HAP-1 (cell line): Measurements from ENCODE around the gene SMPD3.

Experiments used
- DNase-seq, 2 experiments: peaks; one replicate each; pipeline ENCODE4 v3.0.0-alpha.2; 2016 to 2020; ENCODE audit warnings: low spot score in 2 of 2
- H3K27me3 ChIP-seq: fragments of 250-450 bp; sonication (Bioruptor Pico); 2 replicates; pipeline ENCODE4 v1.5.1; 2020; ENCODE audit warnings: low read depth, mild to moderate bottlenecking, moderate library complexity
- H3K36me3 ChIP-seq: fragments of 250-450 bp; sonication (Bioruptor Pico); replicated peaks from 2 replicates; pipeline ENCODE4 v1.5.1; 2020; ENCODE audit warnings: mild to moderate bottlenecking
- H3K4me1 ChIP-seq: fragments of 250-450 bp; sonication (Bioruptor Pico); 2 replicates; pipeline ENCODE4 v1.5.1; 2020; ENCODE audit warnings: mild to moderate bottlenecking
- H3K4me3 ChIP-seq: fragments of 250-450 bp; sonication (Bioruptor Pico); 2 replicates; pipeline ENCODE4 v1.5.1; 2020; ENCODE audit warnings: mild to moderate bottlenecking, moderate library complexity
- H3K9me3 ChIP-seq: fragments of 250-450 bp; sonication (Bioruptor Pico); 2 replicates; pipeline ENCODE4 v1.5.1; 2020; ENCODE audit warnings: mild to moderate bottlenecking, moderate library complexity
- in situ Hi-C: fragments of 300-500 bp; cut with MboI; formaldehyde crosslinking; loops from 3 replicates; pipeline ENCODE4 v1.14.3; 2020; ENCODE audit warnings: low sequenced_read_pairs, inconsistent platforms, mixed read lengths

The SMPD3 gene

DNA sequence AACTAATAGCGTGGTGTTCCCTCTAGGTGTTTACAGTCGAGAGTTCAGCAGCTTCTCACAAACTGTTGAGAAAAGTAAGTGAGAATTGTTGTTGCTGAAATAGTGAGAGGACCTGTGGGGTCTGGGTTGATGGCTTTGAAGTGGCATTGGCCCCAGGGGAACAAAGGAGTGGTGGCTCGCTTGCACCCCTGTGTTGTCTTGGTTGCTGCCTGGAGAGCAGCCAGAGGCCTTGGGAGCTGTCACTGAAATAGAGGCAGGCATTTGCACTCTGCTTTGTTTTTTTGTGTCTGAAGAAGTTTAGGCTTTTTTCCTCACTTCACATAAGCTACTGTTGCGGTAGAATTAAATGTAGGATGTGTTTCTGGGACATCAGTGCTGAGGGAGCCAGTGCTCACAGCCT, 100.7 kb downstream of the SMPD3 start:
- peaks cover 78% of the 10 kb centered on the region for H3K36me3 ChIP-seq

DNA sequence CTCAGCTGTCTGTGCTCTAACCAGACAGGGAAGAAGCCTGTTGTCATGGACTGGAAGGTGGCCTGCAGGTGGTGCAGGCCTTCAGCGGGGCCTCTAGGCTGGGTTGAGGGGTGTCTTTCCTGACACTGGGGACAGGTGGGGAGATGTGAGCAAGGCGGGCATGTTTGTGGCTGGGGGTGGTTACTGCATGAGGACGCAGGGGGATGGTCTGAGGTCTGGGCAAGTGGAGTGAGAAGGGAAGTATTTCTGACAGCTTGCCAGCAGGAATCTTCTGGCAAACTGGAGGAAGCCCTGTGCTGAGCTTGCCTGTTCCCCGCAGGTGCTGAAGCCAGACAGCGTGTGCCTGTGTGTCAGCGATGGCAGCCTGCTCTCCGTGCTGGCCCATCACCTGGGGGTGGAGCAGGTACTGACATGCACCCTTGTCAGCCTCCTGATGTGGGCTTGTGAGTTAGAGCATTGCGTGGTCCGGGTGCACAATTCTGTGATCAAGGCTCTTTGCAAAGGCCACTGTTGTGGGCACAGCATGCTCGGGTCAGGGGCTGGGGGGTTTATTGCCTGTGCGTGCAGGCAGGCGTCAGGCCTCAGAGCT, 101.3 kb downstream of the SMPD3 start:
- DNase-seq, result no peak

More for the DNA sequence above, 100.7 kb downstream of the SMPD3 start:
- Histone ChIP-seq H3K27me3 (no peaks in the 10 kb centered on the region), H3K4me1 (peaks cover 3% of the 10 kb centered on the region), H3K9me3 (no peaks in the 10 kb centered on the region), H3K4me3 (no peak overlapping the region)
- in situ Hi-C loops, result no loop called here
- no peak for DNase-seq

DNA sequence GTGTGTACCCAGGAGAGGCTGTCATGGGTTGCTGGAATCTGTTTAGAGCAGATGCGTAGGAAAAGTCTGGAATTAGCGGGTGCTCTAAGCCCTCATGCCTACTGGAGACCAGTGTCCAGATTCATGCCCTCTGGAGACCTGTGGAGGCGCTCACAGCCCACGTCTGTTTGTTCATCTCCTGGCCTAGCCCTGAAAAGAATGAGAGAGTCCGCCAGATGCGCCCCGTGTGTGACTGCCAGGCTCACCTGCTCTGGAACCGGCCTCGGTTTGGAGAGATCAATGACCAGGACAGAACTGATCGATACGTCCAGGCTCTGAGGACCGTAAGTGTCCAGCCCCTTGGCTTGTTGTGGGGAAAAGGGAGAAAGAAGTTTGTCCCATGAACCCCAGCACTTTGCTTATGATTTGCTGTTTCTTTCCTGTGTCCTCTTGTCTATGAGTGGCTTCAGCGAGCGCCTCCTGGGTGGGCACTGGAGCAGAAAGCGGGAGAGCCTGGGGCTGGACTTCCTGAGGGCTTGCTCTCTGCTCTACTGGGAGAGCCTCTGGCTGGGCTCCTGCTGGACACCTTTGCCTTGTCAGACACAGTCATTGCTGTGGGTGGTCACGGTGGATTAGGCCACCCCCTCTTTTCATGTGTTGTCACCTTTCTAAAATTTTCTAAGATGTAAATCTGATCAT, 102.2 kb downstream of the SMPD3 start:
- in situ Hi-C loops, result no loop called here
- H3K4me3 ChIP-seq, result no peak overlapping the region

More for the DNA sequence above, 101.3 kb downstream of the SMPD3 start:
- peaks cover 80% of the 10 kb centered on the region for H3K36me3 ChIP-seq
- no peak overlapping the region for H3K4me3 ChIP-seq
- H3K4me1 ChIP-seq, result peaks cover 6% of the 10 kb centered on the region
- no peaks in the 10 kb centered on the region for H3K27me3 ChIP-seq
- H3K9me3 ChIP-seq, result no peaks in the 10 kb centered on the region
- in situ Hi-C loops, result no loop called here

DNA sequence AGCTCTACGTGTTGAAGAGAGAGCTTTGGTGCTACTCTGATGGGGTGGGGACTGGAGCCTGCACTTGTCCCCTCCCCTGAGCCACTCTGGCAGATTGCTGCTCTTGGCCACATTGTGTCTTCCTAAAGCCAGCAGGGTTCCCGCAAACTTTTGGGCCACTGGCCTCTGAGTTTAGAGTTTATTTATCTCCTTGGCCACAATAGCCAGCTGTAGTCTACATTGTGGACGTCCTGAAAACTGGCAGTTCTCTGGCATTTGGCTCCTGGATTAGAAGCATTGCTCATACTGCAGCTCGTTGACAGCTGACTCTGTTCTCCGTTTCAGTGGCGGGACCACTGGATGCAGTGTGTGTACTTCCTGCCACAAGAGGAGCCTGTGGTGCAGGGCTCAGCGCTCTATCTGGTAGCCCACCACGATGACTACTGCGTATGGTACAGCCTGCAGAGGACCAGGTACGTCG, 102.9 kb downstream of the SMPD3 start:
- peaks cover 84% of the 10 kb centered on the region for H3K36me3 ChIP-seq
- no peaks in the 10 kb centered on the region for H3K27me3 ChIP-seq
- no peak overlapping the region for H3K4me3 ChIP-seq
- in situ Hi-C loops, result no loop called here
- H3K4me1 ChIP-seq, result peaks cover 6% of the 10 kb centered on the region
- DNase-seq, result no peak
- H3K9me3 ChIP-seq, result no peaks in the 10 kb centered on the region

More for the DNA sequence above, 102.2 kb downstream of the SMPD3 start:
- no peak for DNase-seq
- H3K4me1 ChIP-seq, result peaks cover 6% of the 10 kb centered on the region
- peaks cover 82% of the 10 kb centered on the region for H3K36me3 ChIP-seq
- H3K27me3 ChIP-seq, result no peaks in the 10 kb centered on the region
- H3K9me3 ChIP-seq, result no peaks in the 10 kb centered on the region

DNA sequence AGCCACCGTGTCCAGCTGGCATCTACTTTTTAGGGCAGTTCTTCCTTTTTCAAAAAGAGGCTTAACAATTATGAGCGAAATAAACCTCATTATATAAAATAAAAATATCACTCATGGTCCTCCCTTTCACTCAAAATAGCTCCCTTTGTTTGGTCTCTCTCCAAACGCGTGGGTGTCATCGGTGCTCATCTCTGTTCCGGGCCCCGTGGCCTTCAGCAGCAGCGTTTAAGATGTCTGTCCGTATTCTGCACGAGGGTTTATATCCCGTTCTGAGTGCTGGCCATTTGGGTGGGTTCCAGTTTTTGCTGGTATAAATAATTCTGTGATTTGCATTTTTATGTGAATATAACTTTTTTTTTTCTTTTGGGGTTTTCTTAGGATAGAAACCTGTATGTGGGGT, 104.1 kb downstream of the SMPD3 start:
- no peaks in the 10 kb centered on the region for H3K27me3 ChIP-seq
- no peak overlapping the region for H3K4me3 ChIP-seq
- peaks cover 85% of the 10 kb centered on the region for H3K36me3 ChIP-seq
- H3K9me3 ChIP-seq, result no peaks in the 10 kb centered on the region
- peaks cover 6% of the 10 kb centered on the region for H3K4me1 ChIP-seq
- DNase-seq, result no peak
- in situ Hi-C loops, result no loop called here

DNA sequence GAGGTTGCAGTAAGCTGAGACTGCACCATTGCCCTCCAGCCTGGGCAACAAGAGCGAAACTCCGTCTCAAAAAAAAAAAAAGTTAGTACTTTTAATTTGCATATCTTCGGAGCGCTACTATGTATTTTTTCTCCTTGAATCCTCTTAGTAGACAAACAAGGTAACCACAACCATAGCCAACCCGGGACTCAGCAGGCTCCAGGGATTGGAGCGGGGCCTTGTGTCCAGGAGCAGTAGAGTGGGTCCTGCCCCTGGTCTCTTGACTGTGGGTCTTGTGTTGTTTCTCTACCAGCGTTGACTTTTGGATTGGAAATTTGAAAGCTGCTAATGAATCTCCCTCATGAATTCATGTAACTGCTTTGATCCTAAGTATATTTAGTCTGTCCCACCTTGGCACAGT, 105.2 kb downstream of the SMPD3 start:
- peaks cover 90% of the 10 kb centered on the region for H3K36me3 ChIP-seq
- in situ Hi-C loops, result no loop called here

DNA sequence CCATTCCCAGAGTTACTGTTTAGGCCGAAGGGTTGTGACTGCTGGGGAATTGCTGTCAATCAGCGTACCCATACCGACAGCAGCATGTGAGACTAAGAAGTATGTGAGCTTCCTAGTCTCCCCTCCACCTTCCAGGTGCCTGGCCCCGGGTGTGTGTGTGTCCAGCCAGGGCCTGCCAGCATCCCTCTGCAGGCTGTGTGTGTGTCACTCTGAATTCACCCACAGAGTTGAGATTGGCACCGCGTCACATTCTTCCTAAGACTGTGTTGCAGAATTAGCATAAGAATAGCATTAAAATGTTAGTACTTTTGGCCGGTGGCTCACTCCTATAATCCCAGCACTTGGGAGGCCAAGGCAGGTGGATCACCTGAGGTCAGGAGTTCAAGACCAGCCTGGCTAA, 105.7 kb downstream of the SMPD3 start:
- Histone ChIP-seq H3K36me3 (peaks cover 92% of the 10 kb centered on the region), H3K9me3 (no peaks in the 10 kb centered on the region), H3K4me1 (peaks cover 6% of the 10 kb centered on the region), H3K27me3 (no peaks in the 10 kb centered on the region), H3K4me3 (no peak overlapping the region)
- in situ Hi-C loops, result no loop called here
- peak; percentile 39 to 59 for DNase-seq

More for the DNA sequence above, 105.2 kb downstream of the SMPD3 start:
- Histone ChIP-seq H3K4me3 (no peak overlapping the region), H3K9me3 (no peaks in the 10 kb centered on the region), H3K4me1 (peaks cover 6% of the 10 kb centered on the region), H3K27me3 (no peaks in the 10 kb centered on the region)
- DNase-seq, result no peak

DNA sequence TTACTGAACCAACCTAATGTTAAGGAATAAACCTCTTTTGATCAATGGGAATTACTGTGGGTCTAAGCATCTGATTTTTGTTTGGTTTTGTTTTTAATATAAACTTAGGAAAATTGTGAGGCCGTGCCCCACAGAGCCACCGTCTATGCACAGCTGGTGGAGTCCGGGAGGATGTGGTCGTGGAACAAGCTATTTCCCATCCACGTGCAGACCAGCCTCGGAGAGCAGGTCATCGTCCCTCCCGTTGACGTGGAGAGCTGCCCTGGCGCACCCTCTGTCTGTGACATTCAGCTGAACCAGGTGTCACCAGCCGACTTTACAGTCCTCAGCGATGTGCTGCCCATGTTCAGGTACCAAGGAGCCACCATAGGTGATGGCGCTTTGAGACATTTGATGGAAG, 109.1 kb downstream of the SMPD3 start:
- Histone ChIP-seq H3K4me3 (no peak overlapping the region), H3K9me3 (no peaks in the 10 kb centered on the region), H3K4me1 (peaks cover 6% of the 10 kb centered on the region), H3K27me3 (no peaks in the 10 kb centered on the region), H3K36me3 (peaks cover 80% of the 10 kb centered on the region)
- in situ Hi-C loops, result no loop called here
- DNase-seq, result no peak

DNA sequence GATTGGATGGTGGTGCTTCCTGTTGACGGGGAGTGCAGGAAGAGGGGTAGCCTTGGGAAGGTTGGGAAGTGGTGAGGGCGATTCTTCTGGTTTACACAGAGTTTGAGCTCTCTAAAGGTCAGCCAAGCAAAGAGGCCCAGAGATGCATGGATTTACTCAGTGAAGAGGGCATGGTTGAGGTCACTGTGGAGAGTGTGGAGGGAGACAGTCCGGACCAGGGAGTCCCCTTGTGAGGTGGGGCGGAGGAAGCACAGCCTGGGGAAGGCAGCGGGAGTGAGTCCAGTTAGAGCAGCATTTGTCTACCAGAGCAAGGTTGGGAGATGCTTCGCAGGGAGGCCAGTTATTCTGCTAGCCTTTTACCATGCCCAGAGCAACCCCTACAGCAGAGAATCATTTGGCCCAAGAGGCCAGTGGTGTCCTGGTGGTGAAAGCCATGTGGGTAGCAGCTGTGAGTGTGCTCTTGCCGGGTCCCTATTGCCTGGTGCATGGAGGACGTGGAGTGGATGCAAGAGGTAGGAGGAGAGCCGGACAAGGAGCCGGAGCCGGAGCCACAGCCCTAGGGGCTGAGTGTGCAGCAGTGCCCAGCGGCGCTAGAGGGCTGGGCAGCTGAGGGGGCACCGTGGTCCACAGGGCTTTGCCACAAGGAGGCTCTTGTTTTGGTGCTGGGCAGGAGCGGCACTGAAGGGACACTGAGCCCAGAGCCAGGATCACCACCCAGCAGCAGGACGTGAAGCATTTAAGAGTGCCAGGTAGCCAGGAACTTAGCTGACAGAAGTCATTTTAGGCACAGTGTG, 109.8 kb downstream of the SMPD3 start:
- no peaks in the 10 kb centered on the region for H3K9me3 ChIP-seq
- no peaks in the 10 kb centered on the region for H3K27me3 ChIP-seq
- no peak for DNase-seq
- in situ Hi-C loops, result no loop called here
- H3K36me3 ChIP-seq, result peaks cover 81% of the 10 kb centered on the region
- H3K4me1 ChIP-seq, result peaks cover 6% of the 10 kb centered on the region
- H3K4me3 ChIP-seq, result no peak overlapping the region

DNA sequence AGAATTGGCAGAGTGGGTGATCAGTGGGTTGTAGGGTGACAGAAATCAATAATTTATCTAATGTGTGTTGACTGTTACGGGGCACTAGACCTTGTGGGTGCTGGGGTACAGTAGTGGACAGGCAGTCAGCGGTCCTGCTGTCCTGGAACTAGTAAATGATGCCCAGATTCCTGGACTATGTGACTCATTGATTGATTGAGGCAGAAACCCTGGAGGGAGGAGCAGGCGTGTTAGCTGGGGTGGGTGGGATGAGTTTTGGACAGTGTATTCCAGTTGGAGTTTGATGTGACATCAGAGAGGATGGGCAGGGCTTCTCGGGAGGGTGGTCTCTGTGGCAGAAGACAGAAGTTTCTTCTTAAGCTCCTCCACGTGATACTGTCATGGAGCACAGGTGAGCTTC, 113.1 kb downstream of the SMPD3 start:
- DNase-seq, result no peak
- no peaks in the 10 kb centered on the region for H3K4me1 ChIP-seq
- H3K36me3 ChIP-seq, result peaks cover 73% of the 10 kb centered on the region
- no peaks in the 10 kb centered on the region for H3K27me3 ChIP-seq
- H3K9me3 ChIP-seq, result no peaks in the 10 kb centered on the region
- H3K4me3 ChIP-seq, result no peak overlapping the region
- in situ Hi-C loops, result no loop called here

DNA sequence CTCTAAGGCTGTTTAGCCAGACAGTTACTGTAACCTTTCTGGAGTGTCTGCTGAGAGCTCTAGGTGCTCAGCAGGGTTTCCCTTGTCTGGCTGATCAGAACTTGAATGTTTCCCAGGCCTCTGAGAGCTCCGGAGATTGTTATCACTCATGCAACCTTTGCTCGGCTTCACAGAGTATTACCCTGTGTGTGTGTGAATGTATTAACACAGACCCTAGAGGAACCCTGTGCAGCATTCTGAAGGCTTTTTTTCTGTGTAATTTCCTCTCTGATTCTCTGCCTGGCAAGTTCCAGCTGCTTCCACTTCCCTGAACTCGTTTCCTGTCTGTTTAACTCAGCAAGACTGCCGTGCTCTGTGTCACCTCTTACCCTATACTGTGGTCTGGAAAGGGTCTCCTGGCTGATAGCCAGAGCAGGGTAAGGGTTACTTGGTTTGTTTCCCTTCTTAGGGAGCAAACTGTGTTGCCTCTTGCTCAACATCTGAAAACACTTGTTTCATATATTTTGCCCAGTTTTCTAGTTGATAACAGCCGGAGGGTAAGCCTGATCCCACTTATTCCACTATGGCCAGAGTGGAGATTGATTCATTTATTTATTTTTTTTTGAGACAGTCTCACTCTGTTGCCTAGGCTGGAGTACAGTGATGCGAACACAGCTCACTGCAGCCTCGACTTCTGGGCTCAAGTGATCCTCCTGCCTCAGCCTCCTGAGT, 115.7 kb downstream of the SMPD3 start:
- Histone ChIP-seq H3K4me1 (peaks cover 2% of the 10 kb centered on the region), H3K9me3 (no peaks in the 10 kb centered on the region), H3K36me3 (peaks cover 61% of the 10 kb centered on the region), H3K27me3 (no peaks in the 10 kb centered on the region), H3K4me3 (no peak overlapping the region)
- DNase-seq, result no peak
- in situ Hi-C loops, result no loop called here

DNA sequence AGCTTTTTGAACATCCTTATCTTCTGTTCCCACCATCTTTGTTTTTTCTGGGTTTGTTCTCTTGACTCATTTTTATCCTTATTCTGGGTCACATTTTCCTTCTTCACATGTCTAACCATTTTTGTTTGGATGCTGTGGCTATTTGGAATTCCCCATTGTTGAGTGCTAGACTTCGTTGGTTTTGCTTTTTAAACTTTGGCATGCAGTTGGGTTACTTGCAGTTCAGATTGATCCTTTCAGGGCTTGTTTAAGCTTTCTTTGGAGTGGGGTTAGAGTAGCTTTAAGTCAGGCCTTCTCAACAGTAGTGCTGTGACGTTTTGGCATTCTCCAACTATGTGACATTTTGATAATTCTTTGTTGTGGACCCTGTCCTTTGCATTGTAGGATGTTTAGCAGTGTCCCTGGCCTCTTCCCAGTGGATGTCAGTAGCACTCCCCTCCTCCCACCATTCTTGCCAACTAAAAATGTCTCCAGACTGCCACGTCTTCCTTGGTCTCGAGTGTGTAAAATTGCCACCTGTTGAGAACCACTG, 116.4 kb downstream of the SMPD3 start:
- in situ Hi-C loops, result no loop called here
- H3K4me3 ChIP-seq, result no peak overlapping the region
- peaks cover 2% of the 10 kb centered on the region for H3K4me1 ChIP-seq
- no peaks in the 10 kb centered on the region for H3K9me3 ChIP-seq
- no peak for DNase-seq
- no peaks in the 10 kb centered on the region for H3K27me3 ChIP-seq
- H3K36me3 ChIP-seq, result peaks cover 57% of the 10 kb centered on the region

DNA sequence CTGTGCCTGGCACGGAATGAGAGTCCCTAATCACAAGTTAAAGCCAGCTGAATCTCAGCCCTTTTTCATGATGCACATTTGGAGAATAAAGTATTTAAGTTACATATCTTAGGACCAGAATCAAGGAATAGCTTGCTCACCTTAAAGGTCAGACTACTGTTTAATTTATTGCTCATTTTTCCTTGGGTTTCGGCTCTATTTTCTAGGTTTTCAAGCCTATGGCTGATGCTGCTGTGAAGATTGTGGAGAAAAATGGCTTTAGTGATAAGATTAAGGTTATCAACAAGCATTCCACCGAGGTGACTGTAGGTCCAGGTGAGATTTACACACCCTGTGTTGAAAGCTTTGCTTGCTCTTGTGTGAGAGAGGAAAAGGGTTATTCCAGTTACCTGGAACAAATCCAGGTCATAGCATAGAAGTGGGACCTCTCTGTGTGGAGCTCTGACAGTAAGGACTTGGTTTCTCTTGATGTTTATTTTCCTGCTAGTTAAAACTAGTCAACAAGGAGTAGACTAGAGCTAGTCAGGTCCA, 119.4 kb downstream of the SMPD3 start:
- H3K36me3 ChIP-seq, result peaks cover 69% of the 10 kb centered on the region
- H3K27me3 ChIP-seq, result no peaks in the 10 kb centered on the region
- peaks cover 2% of the 10 kb centered on the region for H3K4me1 ChIP-seq
- H3K9me3 ChIP-seq, result no peaks in the 10 kb centered on the region
- DNase-seq, result no peak
- in situ Hi-C loops, result loop anchor here (5.0 kb wide), 1 partner anchor 67 kb away; the partner anchor contains the start of gene SLC7A6
- H3K4me3 ChIP-seq, result no peak overlapping the region
